NCI-H526 (cell line): ENCODE data around the gene YPEL3.

Experiments
- DNase-seq, 2 experiments: peaks; one replicate each; lab custom pipeline; 2025; lab: John Stamatoyannopoulos, UW

YPEL3 gene

GRCh38 chr16:30049871-30050270 is 46.1 kb downstream of the YPEL3 start:
- DNase-seq: no peak

DNA sequence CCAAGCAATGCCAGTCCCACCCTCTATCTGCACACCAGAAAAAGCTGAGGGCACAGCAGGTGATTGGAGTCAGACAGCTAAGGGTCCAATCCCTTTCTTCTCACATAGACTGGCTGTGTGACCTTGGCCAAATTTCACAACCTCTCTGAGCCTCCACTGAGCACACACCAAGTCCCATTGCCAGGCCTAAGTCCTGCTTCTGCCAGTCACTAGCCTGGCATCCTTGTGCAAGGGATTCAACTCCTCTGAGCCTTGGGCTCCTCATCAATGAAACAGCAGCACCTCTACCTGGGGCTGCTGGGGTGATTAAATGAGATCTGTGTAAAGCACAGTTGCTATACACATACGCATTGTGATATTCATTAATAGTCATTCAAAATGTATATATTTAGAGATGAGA is 49.4 kb downstream of the YPEL3 start:
- DNase-seq: no peak

DNA sequence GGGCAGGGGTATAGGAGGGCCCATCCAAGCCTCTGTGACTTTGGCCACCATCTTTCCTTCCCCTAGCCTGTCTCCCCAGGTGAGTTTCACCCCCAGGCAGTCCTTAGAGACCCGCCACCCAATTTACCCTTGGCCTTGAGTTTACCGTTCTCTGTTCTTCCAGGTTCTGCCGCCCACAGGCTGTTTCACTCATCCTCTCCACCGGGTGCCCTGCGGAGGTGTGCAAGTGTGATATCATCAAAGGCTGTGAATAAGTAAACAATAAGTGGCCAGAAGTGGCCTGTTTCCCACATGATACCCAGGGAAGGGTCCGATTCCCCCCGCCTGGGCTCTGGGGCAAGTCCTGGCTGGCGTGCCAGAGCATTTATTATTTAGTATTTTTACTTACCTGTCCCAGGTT is 49.8 kb downstream of the YPEL3 start:
- no peak for DNase-seq
